Psoas muscle (tissue), 8 donors: ENCODE measurements around the gene NFU1. TPM values are rescaled to one million over a fixed set of nuclear protein-coding genes. Genes with fewer than 3 reads are reported as not detected.
A peak's percentile ranks its signal among the peaks of the same experiment; 100 is the strongest.

Source experiments
- ATAC-seq, 4 donors: fragments of 200-7000 bp; cut with Tn5 transposase; one replicate each; pipeline ENCODE4 v1.9.1; 2020; ENCODE audit warnings: moderate library complexity in 3 of 4, mild to moderate bottlenecking in 2 of 4
- DNase-seq, 2 donors: peaks; one replicate each; pipeline ENCODE4 v3.0.0-alpha.2; 2020
- H3K27ac ChIP-seq: fragments of 200-600 bp; one replicate; pipeline ENCODE4 v1.8.0; 2022
- H3K27me3 ChIP-seq, 3 donors: fragments of 200-600 bp in 1 of 3; one replicate each; pipeline versions ENCODE4 v1.6.1 to v1.8.0; 2013 to 2022; ENCODE audit warnings: low read length in 2 of 3, mild to moderate bottlenecking in 2 of 3, moderate library complexity in 1 of 3; ENCODE audit not compliant: insufficient read depth in 3 of 3
- H3K36me3 ChIP-seq, 2 donors: fragments of 200-600 bp in 1 of 2; one replicate each; pipeline versions ENCODE4 v1.6.1 to v1.8.0; 2013 to 2022; ENCODE audit warnings: low read depth in 1 of 2, mild to moderate bottlenecking in 1 of 2, moderate library complexity in 1 of 2; ENCODE audit not compliant: insufficient read depth in 1 of 2
- H3K4me1 ChIP-seq: fragments of 200-600 bp; one replicate; pipeline ENCODE4 v1.8.0; 2022
- H3K4me3 ChIP-seq: fragments of 200-600 bp; one replicate; pipeline ENCODE4 v1.8.0; 2022; ENCODE audit warnings: mild to moderate bottlenecking
- H3K9me3 ChIP-seq: fragments of 200-600 bp; one replicate; pipeline ENCODE4 v1.8.0; 2022
- WGBS, 3 donors: extraction: QIAGEN DNeasy Blood & Tissue Kit; methylation state at CpG; one replicate each; pipeline versions ENCODE4 v1.1.6 to v1.1.7; 2013; 5-methylcytosine and 5-hydroxymethylcytosine counted together
- intact Hi-C, 2 donors: fragments of 100-400 bp; cut with DNase I; formaldehyde crosslinking; loops; one replicate each; pipeline versions ENCODE4 v1.11.0 to v1.14.2; 2022
- polyA plus RNA-seq, 3 donors: library from polyadenylated mRNA; stranded (reverse); fragments of 200-250 nt; gene quantifications; one replicate each; pipeline ENCODE4 v1.2.3, GENCODE V29; 2013
- total RNA-seq, 4 donors: library from RNA; stranded (reverse); fragmentation: NEBNext Ultra II Directional in 2 of 4; extraction: Animal tissue kit (Norgen Biotek cat#: 25700) in 2 of 4; gene quantifications; one replicate each; pipeline versions ENCODE4 v1.2.1 to v1.2.4, GENCODE V29; 2021 to 2023
- TF ChIP-seq, protein P1 (sequence below): fragments of 200-600 bp; IDR thresholded peaks from one replicate; pipeline ENCODE4 v1.8.0; 2022; ENCODE audit warnings: antibody characterized with exemption
- donor health status: healthy with polysubstance abuse.
- donor health status: DM: no; HTN: no; CAD: no; lungs with moderate emphysema.
- donor health status: Bipolar disorder and iron deficiency.
- donor health status: healthy.
- donor health status: DM: yes; HTN: yes; CAD: no.
- donor health status: DM: no; HTN: no; CAD: no.
- donor health status: DM: no; HTN: no; CAD: no.
- donor health status: DM: yes; HTN: yes; CAD: no.

Gene NFU1
- total and polyA plus RNA-seq, 7 donors, result 36.5 to 112 (median 83.4) TPM

DNA sequence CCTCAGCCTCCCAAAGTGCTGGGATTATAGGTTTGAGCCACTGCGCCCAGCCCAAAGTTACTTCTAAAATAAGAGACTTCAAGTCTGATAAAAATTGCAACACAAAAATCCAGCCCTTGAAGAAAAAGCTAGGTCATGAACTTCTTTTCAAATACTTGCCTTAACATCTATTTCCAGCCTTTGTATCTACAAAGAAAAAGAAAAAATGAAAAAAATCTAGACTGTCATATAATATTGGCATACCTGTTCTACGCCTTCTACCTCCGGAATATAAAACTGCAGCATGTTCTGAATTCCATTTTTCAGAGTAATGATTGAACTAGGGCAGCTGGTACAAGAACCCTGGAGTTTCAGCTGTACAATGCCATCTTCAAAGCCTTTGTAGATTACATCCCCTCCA lies 37.1 kb downstream of the NFU1 start:
- ATAC-seq (no peak), DNase-seq (no peak)
- Histone ChIP-seq H3K27ac (no peak overlapping the region), H3K9me3 (no peaks in the 10 kb centered on the region), H3K27me3 (no peaks in the 10 kb centered on the region), H3K4me3 (no peak overlapping the region), H3K4me1 (peaks cover 9% of the 10 kb centered on the region), H3K36me3 (peaks cover 0 to 73% of the 10 kb centered on the region in 2 donors)
- intact Hi-C loops, result no loop called here
- 94 to 97% (median 95%) methylated on average over 3 of the region's 3 CpGs for WGBS, 3 donors
- TF ChIP-seq, protein P1, sequence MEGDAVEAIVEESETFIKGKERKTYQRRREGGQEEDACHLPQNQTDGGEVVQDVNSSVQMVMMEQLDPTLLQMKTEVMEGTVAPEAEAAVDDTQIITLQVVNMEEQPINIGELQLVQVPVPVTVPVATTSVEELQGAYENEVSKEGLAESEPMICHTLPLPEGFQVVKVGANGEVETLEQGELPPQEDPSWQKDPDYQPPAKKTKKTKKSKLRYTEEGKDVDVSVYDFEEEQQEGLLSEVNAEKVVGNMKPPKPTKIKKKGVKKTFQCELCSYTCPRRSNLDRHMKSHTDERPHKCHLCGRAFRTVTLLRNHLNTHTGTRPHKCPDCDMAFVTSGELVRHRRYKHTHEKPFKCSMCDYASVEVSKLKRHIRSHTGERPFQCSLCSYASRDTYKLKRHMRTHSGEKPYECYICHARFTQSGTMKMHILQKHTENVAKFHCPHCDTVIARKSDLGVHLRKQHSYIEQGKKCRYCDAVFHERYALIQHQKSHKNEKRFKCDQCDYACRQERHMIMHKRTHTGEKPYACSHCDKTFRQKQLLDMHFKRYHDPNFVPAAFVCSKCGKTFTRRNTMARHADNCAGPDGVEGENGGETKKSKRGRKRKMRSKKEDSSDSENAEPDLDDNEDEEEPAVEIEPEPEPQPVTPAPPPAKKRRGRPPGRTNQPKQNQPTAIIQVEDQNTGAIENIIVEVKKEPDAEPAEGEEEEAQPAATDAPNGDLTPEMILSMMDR, result no peak

DNA sequence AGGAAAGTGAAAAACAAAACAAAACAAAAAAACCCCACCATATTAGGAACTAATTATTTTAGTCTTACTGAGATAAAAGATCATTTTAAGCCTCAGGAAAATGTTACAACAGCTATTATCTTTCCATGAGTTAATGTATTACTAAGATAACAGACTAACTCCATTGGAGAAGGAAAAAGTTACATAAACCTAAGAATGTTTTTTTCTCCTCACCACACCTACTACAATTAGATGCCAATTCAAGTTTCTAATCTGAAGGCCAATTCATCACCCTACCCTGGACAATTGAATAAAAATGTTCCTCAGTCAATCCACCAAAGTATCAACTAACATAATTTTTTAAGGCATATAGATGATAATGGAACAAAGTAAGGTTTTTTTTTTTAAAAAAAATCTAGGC lies 40.0 kb downstream of the NFU1 start:
- H3K27me3 ChIP-seq, result no peaks in the 10 kb centered on the region
- TF ChIP-seq, protein P1, result no peak
- no peaks in the 10 kb centered on the region for H3K9me3 ChIP-seq
- H3K27ac ChIP-seq, result no peak overlapping the region
- ATAC-seq (no peak), DNase-seq (no peak)
- peaks cover 17% of the 10 kb centered on the region for H3K4me1 ChIP-seq
- no peak overlapping the region for H3K4me3 ChIP-seq
- intact Hi-C loops, result no loop called here
- peaks cover 0 to 45% of the 10 kb centered on the region in 2 donors for H3K36me3 ChIP-seq

DNA sequence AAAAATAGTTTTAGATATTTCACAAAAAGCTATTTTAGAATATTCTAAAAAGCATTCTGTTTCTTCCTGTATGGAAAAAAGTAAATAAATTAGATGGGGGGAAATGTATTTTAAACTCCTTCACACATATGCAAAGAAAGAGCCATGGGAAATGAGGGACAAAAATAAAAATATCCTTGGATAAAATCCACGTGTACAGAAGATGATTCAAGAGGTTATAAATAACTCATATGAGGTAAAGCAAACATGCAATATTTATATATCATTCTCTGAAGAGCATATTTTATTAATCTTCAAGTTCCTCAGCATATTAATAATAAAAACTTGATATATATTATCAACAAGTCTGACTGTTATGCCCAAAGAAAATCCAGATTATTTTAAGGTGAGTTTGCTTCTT lies 41.4 kb downstream of the NFU1 start:
- H3K27me3 ChIP-seq, result no peaks in the 10 kb centered on the region
- TF ChIP-seq, protein P1, result no peak
- H3K36me3 ChIP-seq, result peaks cover 0 to 38% of the 10 kb centered on the region in 2 donors
- DNase-seq (no peak), ATAC-seq (peak; percentile 70 to 90 (median 81))
- H3K27ac ChIP-seq, result peak overlapping the region; percentile 64
- intact Hi-C loops, result no loop called here
- WGBS, 3 donors, result 5 to 9% (median 5%) methylated on average over 1 of the region's 1 CpG
- H3K4me1 ChIP-seq, result peaks cover 17% of the 10 kb centered on the region
- no peaks in the 10 kb centered on the region for H3K9me3 ChIP-seq
- no peak overlapping the region for H3K4me3 ChIP-seq

DNA sequence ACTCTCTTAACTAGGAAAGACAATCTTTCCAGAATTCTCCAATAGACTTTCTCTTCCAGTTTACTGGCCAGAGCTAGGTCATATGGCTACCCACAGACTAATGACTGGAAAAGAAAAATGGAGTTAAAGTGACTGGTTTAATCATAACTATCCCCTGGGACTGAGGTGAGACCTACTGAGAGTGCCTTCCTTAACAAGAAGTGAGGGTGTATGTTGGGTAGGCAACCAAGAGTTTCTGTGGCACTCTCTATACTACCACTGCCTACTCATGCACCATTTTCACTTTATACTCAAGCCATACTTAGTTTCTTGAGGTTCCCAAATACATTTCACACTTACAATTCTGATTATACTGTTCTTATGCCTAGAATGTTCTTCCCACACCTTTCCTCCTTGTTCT lies 43.3 kb downstream of the NFU1 start:
- ATAC-seq, result no peak
- no peaks in the 10 kb centered on the region for H3K9me3 ChIP-seq
- intact Hi-C loops, result no loop called here
- peaks cover 0 to 19% of the 10 kb centered on the region in 2 donors for H3K36me3 ChIP-seq
- H3K4me3 ChIP-seq, result no peak overlapping the region
- peaks cover 17% of the 10 kb centered on the region for H3K4me1 ChIP-seq
- DNase-seq, result no peak
- peak overlapping the region; percentile 25 for H3K27ac ChIP-seq
- TF ChIP-seq, protein P1, result no peak
- no peaks in the 10 kb centered on the region for H3K27me3 ChIP-seq

DNA sequence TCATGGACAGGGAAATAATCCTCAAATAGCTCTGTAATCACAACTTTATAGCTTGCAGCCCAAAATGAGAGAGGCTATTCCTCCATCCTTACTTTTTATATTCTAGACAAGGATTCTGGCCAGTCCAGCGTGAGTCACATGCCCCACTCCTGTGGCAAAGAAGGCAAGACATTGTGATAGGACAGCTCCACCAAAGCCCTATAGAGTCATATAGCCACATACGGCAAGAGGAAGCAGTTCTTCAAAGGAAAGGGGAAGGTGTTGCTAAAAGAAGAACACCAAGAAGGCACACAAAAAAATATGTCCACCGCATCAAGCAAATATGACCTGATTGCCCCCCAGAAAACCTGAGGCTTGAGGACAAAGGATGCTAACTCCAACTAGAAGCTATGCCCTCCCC lies 46.8 kb downstream of the NFU1 start:
- Histone ChIP-seq H3K9me3 (no peaks in the 10 kb centered on the region), H3K36me3 (no peaks in the 10 kb centered on the region)
- TF ChIP-seq, protein P1, result no peak

More for the DNA sequence above, 46.8 kb downstream of the NFU1 start:
- no peaks in the 10 kb centered on the region for H3K27me3 ChIP-seq
- WGBS, 3 donors, result 82 to 96% (median 85%) methylated on average over 3 of the region's 3 CpGs
- no peak overlapping the region for H3K4me3 ChIP-seq
- intact Hi-C loops, result no loop called here
- no peak for ATAC-seq
- DNase-seq, result no peak
- peaks cover 19% of the 10 kb centered on the region for H3K4me1 ChIP-seq
- H3K27ac ChIP-seq, result no peak overlapping the region
